Occipital lobe (tissue), 2 donors: Measurements from ENCODE around the gene ZNF761. TPM values are rescaled to one million over a fixed set of nuclear protein-coding genes. Genes with fewer than 3 reads are reported as not detected.

Experiments
- small RNA-seq: library from RNA; depleted of rRNA; stranded (forward); fragments of <200 nt; gene quantifications from one replicate; pipeline ENCODE3, GENCODE V24; 2014
- total RNA-seq: library from RNA; depleted of rRNA; stranded (reverse); fragments of >200 nt; gene quantifications from one replicate; pipeline ENCODE4 v1.2.3, GENCODE V29; 2014

ZNF761 gene
- total RNA-seq, 1 donor from 2014 or later = 20.7 TPM

Small RNA genes within 50 kb of the gene (small RNA-seq; reads per million reads assigned to genes)
- gene RPL39P36 = not detected

Other genes starting within 250 kb of the ZNF761 start
- 5.8 TPM for gene ZNF665, start 238.6 kb upstream of the ZNF761 start, total RNA-seq
- 39.0 TPM for gene ZNF677, start 177.1 kb upstream of the ZNF761 start, total RNA-seq
- 0.31 TPM for gene VN1R2, start 173.7 kb upstream of the ZNF761 start, total RNA-seq
- not detected for gene VN1R4, start 164.3 kb upstream of the ZNF761 start, total RNA-seq
- 27.3 TPM for gene ZNF845, start 98.2 kb upstream of the ZNF761 start, total RNA-seq
- 37.1 TPM for gene ZNF525, start 66.3 kb upstream of the ZNF761 start, total RNA-seq
- gene ZNF765, start 36.8 kb upstream of the ZNF761 start, total RNA-seq = 33.7 TPM
- gene ZNF813, start 35.7 kb downstream of the ZNF761 start, total RNA-seq = 6.6 TPM
- gene ZNF331, start 106.2 kb downstream of the ZNF761 start, total RNA-seq = 18.2 TPM
- gene DPRX, start 200.0 kb downstream of the ZNF761 start, total RNA-seq = not detected